Neural progenitor cell (in vitro differentiated cells): ENCODE data around the gene ZMYND11. TPM values are rescaled to one million over a fixed set of nuclear protein-coding genes. Genes with fewer than 3 reads are reported as not detected.

Experiments
- DNase-seq: peaks from one replicate; pipeline ENCODE4 v3.0.0-alpha.2; 2016; ENCODE audit warnings: low spot score
- H2AFZ ChIP-seq: fragments of 200-600 bp; sonication (generic); replicated peaks from 2 replicates; pipeline ENCODE4 v1.6.1; 2016; ENCODE audit warnings: antibody characterized with exemption
- H3F3A ChIP-seq: fragments of 200-600 bp; sonication (generic); 2 replicates; pipeline ENCODE4 v1.6.1; 2016; ENCODE audit warnings: antibody characterized with exemption, low read depth
- H3K27ac ChIP-seq: fragments of 200-600 bp; sonication (generic); 2 replicates; pipeline ENCODE4 v1.5.1; 2016; ENCODE audit warnings: mild to moderate bottlenecking
- H3K27me3 ChIP-seq: fragments of 200-600 bp; sonication (generic); 2 replicates; pipeline ENCODE4 v1.6.1; 2016; ENCODE audit warnings: mild to moderate bottlenecking, moderate library complexity
- H3K36me3 ChIP-seq: fragments of 200-600 bp; sonication (generic); 2 replicates; pipeline ENCODE4 v1.5.1; 2016
- H3K4me1 ChIP-seq: fragments of 200-600 bp; sonication (generic); 2 replicates; pipeline ENCODE4 v1.6.1; 2016; ENCODE audit warnings: mixed run types
- H3K4me2 ChIP-seq: fragments of 200-600 bp; sonication (generic); 2 replicates; pipeline ENCODE4 v1.6.1; 2016
- H3K4me3 ChIP-seq: fragments of 200-600 bp; sonication (generic); 2 replicates; pipeline ENCODE4 v1.5.1; 2016
- H3K79me2 ChIP-seq: fragments of 200-600 bp; sonication (generic); 2 replicates; pipeline ENCODE4 v1.6.1; 2016; ENCODE audit warnings: low read depth
- H3K9ac ChIP-seq: fragments of 200-600 bp; sonication (generic); 2 replicates; pipeline ENCODE4 v1.6.1; 2016
- H3K9me3 ChIP-seq: fragments of 200-600 bp; sonication (generic); 2 replicates; pipeline ENCODE4 v1.5.1; 2016; ENCODE audit warnings: low read depth
- H4K20me1 ChIP-seq: fragments of 200-600 bp; sonication (generic); 2 replicates; pipeline ENCODE4 v1.6.1; 2016; ENCODE audit warnings: low read depth
- H3K27ac Mint-ChIP-seq: 3 replicates; pipeline ENCODE4 v1.8.0; 2021; ENCODE audit warnings: mixed read lengths
- H3K27me3 Mint-ChIP-seq: 2 replicates; pipeline ENCODE4 v1.8.0; 2022; ENCODE audit warnings: low read depth, mild to moderate bottlenecking, inconsistent platforms, moderate library complexity, mixed read lengths; ENCODE audit not compliant: insufficient read depth
- H3K36me3 Mint-ChIP-seq: 3 replicates; pipeline ENCODE4 v1.8.0; 2021; ENCODE audit warnings: mixed read lengths
- H3K4me1 Mint-ChIP-seq: 3 replicates; pipeline ENCODE4 v1.8.0; 2021; ENCODE audit warnings: mixed read lengths
- H3K4me3 Mint-ChIP-seq: 3 replicates; pipeline ENCODE4 v1.8.0; 2021; ENCODE audit warnings: mild to moderate bottlenecking, moderate library complexity, mixed read lengths
- H3K9me3 Mint-ChIP-seq: 3 replicates; pipeline ENCODE4 v1.8.0; 2020; ENCODE audit warnings: mixed read lengths
- CTCF ChIP-seq: fragments of 200-600 bp; sonication (generic); IDR thresholded peaks from 2 replicates; pipeline ENCODE4 v1.5.1; 2017; ENCODE audit warnings: antibody characterized with exemption, mild to moderate bottlenecking
- EZH2 ChIP-seq: fragments of 200-600 bp; sonication (generic); IDR thresholded peaks from 2 replicates; pipeline ENCODE4 v1.6.1; 2017; ENCODE audit warnings: antibody characterized with exemption, mild to moderate bottlenecking, moderate library complexity
- EZH2phosphoT487 ChIP-seq: fragments of 200-600 bp; sonication (generic); IDR thresholded peaks from 2 replicates; pipeline ENCODE4 v1.6.1; 2017; ENCODE audit warnings: antibody characterized with exemption
- total RNA-seq: library from RNA; depleted of rRNA; stranded (reverse); fragments of >200 nt; gene quantifications from 2 replicates; pipeline ENCODE4 v1.2.3, GENCODE V29; 2015; ENCODE audit warnings: low replicate concordance

ZMYND11 gene
- total RNA-seq, 1 donor from 2014 or later = 59.5 TPM

GRCh38 chr10:190216-190615 is 55.0 kb downstream of the ZMYND11 start:
- Histone ChIP-seq H3K27me3 (no peaks in the 10 kb centered on the region), H3K4me2 (no peak overlapping the region), H3K27ac (no peak overlapping the region), H3K4me1 (no peaks in the 10 kb centered on the region), H2AFZ (no peak overlapping the region), H3K9ac (no peak overlapping the region), H3K36me3 (peaks cover 3% of the 10 kb centered on the region), H3K9me3 (no peaks in the 10 kb centered on the region), H4K20me1 (no peaks in the 10 kb centered on the region), H3F3A (no peaks in the 10 kb centered on the region), H3K79me2 (no peaks in the 10 kb centered on the region), H3K4me3 (no peak overlapping the region)
- peaks cover under 1% of the 10 kb centered on the region for H3K9me3 Mint-ChIP-seq
- no peak overlapping the region for H3K27ac Mint-ChIP-seq
- no peak for TF ChIP-seq CTCF
- TF ChIP-seq EZH2phosphoT487 = no peak
- no peak for TF ChIP-seq EZH2
- no peaks in the 10 kb centered on the region for H3K27me3 Mint-ChIP-seq
- H3K4me1 Mint-ChIP-seq = no peaks in the 10 kb centered on the region
- H3K4me3 Mint-ChIP-seq = no peak overlapping the region
- DNase-seq = no peak
- H3K36me3 Mint-ChIP-seq = peaks cover 21% of the 10 kb centered on the region

GRCh38 chr10:191703-192518 is 56.7 kb downstream of the ZMYND11 start:
- H4K20me1 ChIP-seq = no peaks in the 10 kb centered on the region
- peaks cover 3% of the 10 kb centered on the region for H3K36me3 ChIP-seq
- H3K36me3 Mint-ChIP-seq = peaks cover 17% of the 10 kb centered on the region
- H3K79me2 ChIP-seq = no peaks in the 10 kb centered on the region
- TF ChIP-seq EZH2phosphoT487 = no peak
- TF ChIP-seq EZH2 = no peak
- no peak for TF ChIP-seq CTCF
- no peak overlapping the region for H3K9ac ChIP-seq
- H3F3A ChIP-seq = no peaks in the 10 kb centered on the region
- no peak overlapping the region for H3K4me2 ChIP-seq
- H3K9me3 ChIP-seq = no peaks in the 10 kb centered on the region
- no peaks in the 10 kb centered on the region for H3K4me1 Mint-ChIP-seq
- no peak overlapping the region for H3K27ac Mint-ChIP-seq
- H3K9me3 Mint-ChIP-seq = no peaks in the 10 kb centered on the region
- no peaks in the 10 kb centered on the region for H3K4me1 ChIP-seq
- no peak overlapping the region for H2AFZ ChIP-seq
- no peak for DNase-seq
- no peak overlapping the region for H3K27ac ChIP-seq
- H3K27me3 ChIP-seq = no peaks in the 10 kb centered on the region
- no peaks in the 10 kb centered on the region for H3K27me3 Mint-ChIP-seq
- H3K4me3 Mint-ChIP-seq = no peak overlapping the region
- H3K4me3 ChIP-seq = no peak overlapping the region

DNA sequence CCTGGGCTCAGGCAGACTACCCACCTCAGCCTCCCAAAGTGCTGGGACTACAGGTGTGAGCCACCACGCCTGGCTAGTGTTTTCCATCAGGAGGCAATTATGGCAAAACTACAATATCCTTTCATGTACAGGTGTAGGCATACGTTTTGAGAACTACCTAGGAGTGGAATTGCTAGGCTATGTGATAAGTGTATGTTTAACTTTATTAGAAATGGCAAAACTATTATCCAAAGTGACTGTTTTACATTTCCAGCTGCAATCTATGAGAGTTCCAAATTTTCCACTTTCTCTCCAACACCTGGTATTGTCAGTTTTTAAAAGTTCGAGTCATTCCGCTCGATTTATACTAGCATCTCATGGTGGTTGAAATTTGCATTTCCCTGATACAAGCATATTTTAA is 59.0 kb downstream of the ZMYND11 start:
- TF ChIP-seq CTCF = no peak
- TF ChIP-seq EZH2phosphoT487 = no peak
- no peak for TF ChIP-seq EZH2
- no peak overlapping the region for H3K4me2 ChIP-seq
- H3K9ac ChIP-seq = no peak overlapping the region
- no peak overlapping the region for H2AFZ ChIP-seq
- H3F3A ChIP-seq = no peaks in the 10 kb centered on the region
- H3K27ac ChIP-seq = no peak overlapping the region
- no peak for DNase-seq
- Mint-ChIP-seq H3K27me3 (no peaks in the 10 kb centered on the region), H3K4me1 (no peaks in the 10 kb centered on the region), H3K36me3 (peaks cover 10% of the 10 kb centered on the region), H3K4me3 (no peak overlapping the region), H3K9me3 (no peaks in the 10 kb centered on the region), H3K27ac (no peak overlapping the region)
- peaks cover 3% of the 10 kb centered on the region for H3K36me3 ChIP-seq
- no peaks in the 10 kb centered on the region for H3K79me2 ChIP-seq
- H4K20me1 ChIP-seq = no peaks in the 10 kb centered on the region
- H3K4me3 ChIP-seq = no peak overlapping the region
- no peaks in the 10 kb centered on the region for H3K27me3 ChIP-seq
- no peaks in the 10 kb centered on the region for H3K9me3 ChIP-seq
- no peaks in the 10 kb centered on the region for H3K4me1 ChIP-seq
